ENCODE measurements around the gene ZMYND10. TPM values are rescaled to one million over a fixed set of nuclear protein-coding genes. Genes with fewer than 3 reads are reported as not detected.

Gene ZMYND10
- total and polyA plus RNA-seq, 2 donors (not counting 3 experiments of a cell fraction or from before 2014, with no cell fraction given), result 0.25 to 0.38 TPM

- Histone ChIP-seq H4K20me1 (replicated peaks; ENCODE audit: control insufficient read depth, extremely low read depth, insufficient read depth, low read length) (no peaks in the 10 kb centered on the region), H3K4me3 (replicated peaks in 1 of 3; ENCODE audit: insufficient read depth in 1 of 3, low read depth in 1 of 3, low read length in 3 of 3) (no peak overlapping the region), H3K79me2 (ENCODE audit: control insufficient read depth, insufficient read depth, low read length) (peaks cover 24% of the 10 kb centered on the region), H3K9me3 (replicated peaks; ENCODE audit: control insufficient read depth, insufficient read depth, low read length) (no peaks in the 10 kb centered on the region), H3K36me3 (ENCODE audit: control insufficient read depth in 2 of 2, extremely low read depth in 1 of 2, insufficient read depth in 2 of 2, low read length in 2 of 2) (peaks cover 0 to 5% of the 10 kb centered on the region in 2 experiments), H3K27ac (ENCODE audit: insufficient read depth, low read depth, low read length) (no peak overlapping the region), H3K9me1 (replicated peaks; ENCODE audit: control insufficient read depth, extremely low read depth, insufficient read depth, low read length) (no peaks in the 10 kb centered on the region), H3K4me1 (ENCODE audit: control insufficient read depth, extremely low read depth, insufficient read depth, low read length) (peaks cover 23% of the 10 kb centered on the region), H3K9ac (replicated peaks; ENCODE audit: extremely low read depth, insufficient read depth, low read length) (no peak overlapping the region), H2AFZ (ENCODE audit: low read depth, low read length) (no peak overlapping the region), H3K27me3 (ENCODE audit: control insufficient read depth in 2 of 2, insufficient read depth in 2 of 2, low read length in 2 of 2) (no peaks in the 10 kb centered on the region), H3K4me2 (ENCODE audit: insufficient read depth, low read length) (no peak overlapping the region)
- TF ChIP-seq CTCF (IDR thresholded peaks at IDR 0.05; ENCODE audit: extremely low read depth in 1 of 2, insufficient read depth in 1 of 2, low read depth in 1 of 2, low read length in 2 of 2), result no peak
- TF ChIP-seq JUN (IDR thresholded peaks at IDR 0.05; ENCODE audit: borderline replicate concordance, insufficient read depth, insufficient read length, low read depth), result no peak
- no peak for TF ChIP-seq POLR2AphosphoS5 (IDR thresholded peaks at IDR 0.05; ENCODE audit: insufficient read depth, low read depth, low read length)
- TF ChIP-seq POLR2A (IDR thresholded peaks at IDR 0.05; ENCODE audit: low read depth, low read length), result no peak
- TF ChIP-seq GATA2 (IDR thresholded peaks at IDR 0.05; ENCODE audit: insufficient read depth, insufficient read length, low read depth, low read length), result no peak
- no peak for TF ChIP-seq FOS (IDR thresholded peaks at IDR 0.05; ENCODE audit: borderline replicate concordance, insufficient read depth, low read length)
- TF ChIP-seq MYC (IDR thresholded peaks at IDR 0.05; ENCODE audit: low read depth, low read length), result no peak
- TF ChIP-seq EZH2 (IDR thresholded peaks at IDR 0.05; ENCODE audit: borderline replicate concordance, low read depth, low read length, severe bottlenecking), result no peak
- TF ChIP-seq, protein P1, sequence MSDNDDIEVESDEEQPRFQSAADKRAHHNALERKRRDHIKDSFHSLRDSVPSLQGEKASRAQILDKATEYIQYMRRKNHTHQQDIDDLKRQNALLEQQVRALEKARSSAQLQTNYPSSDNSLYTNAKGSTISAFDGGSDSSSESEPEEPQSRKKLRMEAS (IDR thresholded peaks at IDR 0.05; ENCODE audit: insufficient read depth, insufficient read length), result no peak
- dilution Hi-C loops (cut with MboI; ENCODE audit: extremely low pct_ligation_motif_present, low sequenced_read_pairs), result no loop called here
- no TSS peak for BruUV-seq (replicated peaks)
- intact Hi-C loops (cut with micrococcal nuclease), result no loop called here
- DNase-seq (ENCODE audit: low read depth, low spot score), result no peak
- FAIRE-seq, result no peak
- POLR2A ChIA-PET, result no interaction called here
- CTCF ChIA-PET, result no interaction called here
These were observed 50.8 kb downstream of the ZMYND10 start for GRCh38 chr3:50294492-50295403.

All from endothelial cell of umbilical vein (primary cell).